Breast epithelium (tissue), 3 donors: ENCODE measurements around the gene ACTN2.

Source experiments
- CTCF ChIP-seq, 3 donors: fragments of 450-650 bp; IDR thresholded peaks; one replicate each; pipeline ENCODE4 v1.5.1; 2016 to 2017; ENCODE audit warnings: antibody characterized with exemption in 3 of 3, mild to moderate bottlenecking in 3 of 3, moderate library complexity in 3 of 3
- POLR2AphosphoS5 ChIP-seq, 3 donors: sonication (generic); formaldehyde crosslinking; IDR thresholded peaks; one replicate each; pipeline ENCODE4 v1.6.1; 2017; ENCODE audit warnings: antibody characterized with exemption in 3 of 3

GRCh38 chr1:236685205-236685916 is 938 bp upstream of the ACTN2 start:
- no peak for TF ChIP-seq CTCF (IDR thresholded peaks at IDR 0.05)
- no peak for TF ChIP-seq POLR2AphosphoS5 (IDR thresholded peaks at IDR 0.05)
